ENCODE results near the gene CARMIL3.
"Not testable (repeated sequence)": the region's sequence is repeated elsewhere in the genome, so short reads cannot be mapped to it uniquely, and the experiment has no call there.

Gene CARMIL3

GRCh38 chr14:24036963-24037657, 14.7 kb upstream of the CARMIL3 start:
- in situ Hi-C loops (cut with HindIII; ENCODE audit: low sequenced_read_pairs) = not testable (repeated sequence)

- in situ Hi-C loops (cut with HindIII; ENCODE audit: low sequenced_read_pairs) = no loop called here
Measured at GRCh38 chr14:24037658-24038037, 14.2 kb upstream of the CARMIL3 start.

- in situ Hi-C loops (cut with HindIII; ENCODE audit: low sequenced_read_pairs) = no loop called here
Measured at GRCh38 chr14:24038686-24039085, 13.1 kb upstream of the CARMIL3 start.

GRCh38 chr14:24040692-24041091, 11.1 kb upstream of the CARMIL3 start:
- in situ Hi-C loops (cut with HindIII; ENCODE audit: low sequenced_read_pairs) = no loop called here

GRCh38 chr14:24042746-24043145, 9.1 kb upstream of the CARMIL3 start:
- in situ Hi-C loops (cut with HindIII; ENCODE audit: low sequenced_read_pairs) = no loop called here

GRCh38 chr14:24049002-24049401, 2.8 kb upstream of the CARMIL3 start:
- in situ Hi-C loops (cut with HindIII; ENCODE audit: low sequenced_read_pairs) = not testable (repeated sequence)

- in situ Hi-C loops (cut with HindIII; ENCODE audit: low sequenced_read_pairs) = not testable (repeated sequence)
Measured at GRCh38 chr14:24050753-24051152, 1.1 kb upstream of the CARMIL3 start.

GRCh38 chr14:24051176-24051788, 527 bp upstream of the CARMIL3 start:
- in situ Hi-C loops (cut with HindIII; ENCODE audit: low sequenced_read_pairs) = no loop called here

GRCh38 chr14:24052656-24053547, 1.1 kb downstream of the CARMIL3 start:
- in situ Hi-C loops (cut with HindIII; ENCODE audit: low sequenced_read_pairs) = no loop called here

GRCh38 chr14:24053548-24054323, 1.9 kb downstream of the CARMIL3 start:
- in situ Hi-C loops (cut with HindIII; ENCODE audit: low sequenced_read_pairs) = no loop called here

- in situ Hi-C loops (cut with HindIII; ENCODE audit: low sequenced_read_pairs) = no loop called here
Measured at GRCh38 chr14:24054324-24054641, 2.5 kb downstream of the CARMIL3 start.

- in situ Hi-C loops (cut with HindIII; ENCODE audit: low sequenced_read_pairs) = no loop called here
Measured at GRCh38 chr14:24054646-24055045, 2.8 kb downstream of the CARMIL3 start.

- in situ Hi-C loops (cut with HindIII; ENCODE audit: low sequenced_read_pairs) = no loop called here
Measured at GRCh38 chr14:24055971-24056799, 4.4 kb downstream of the CARMIL3 start.

GRCh38 chr14:24056800-24057184, 5.0 kb downstream of the CARMIL3 start:
- in situ Hi-C loops (cut with HindIII; ENCODE audit: low sequenced_read_pairs) = no loop called here

GRCh38 chr14:24057271-24057670, 5.5 kb downstream of the CARMIL3 start:
- in situ Hi-C loops (cut with HindIII; ENCODE audit: low sequenced_read_pairs) = no loop called here

GRCh38 chr14:24057867-24058259, 6.1 kb downstream of the CARMIL3 start:
- in situ Hi-C loops (cut with HindIII; ENCODE audit: low sequenced_read_pairs) = no loop called here

- in situ Hi-C loops (cut with HindIII; ENCODE audit: low sequenced_read_pairs) = no loop called here
Measured at GRCh38 chr14:24058260-24058950, 6.6 kb downstream of the CARMIL3 start.

GRCh38 chr14:24058951-24059475, 7.2 kb downstream of the CARMIL3 start:
- in situ Hi-C loops (cut with HindIII; ENCODE audit: low sequenced_read_pairs) = no loop called here

- in situ Hi-C loops (cut with HindIII; ENCODE audit: low sequenced_read_pairs) = no loop called here
Measured at GRCh38 chr14:24059841-24060388, 8.1 kb downstream of the CARMIL3 start.

Measured in DLD1 (cell line).